Retinal pigment epithelial cell (primary cell): ENCODE results near the gene YY1.
A peak's percentile ranks its signal among the peaks of the same experiment; 100 is the strongest.

Experiments
- DNase-seq: peaks from one replicate; pipeline ENCODE4 v3.0.0-alpha.2; 2010; ENCODE audit warnings: low read depth
- H3K4me3 ChIP-seq: 2 replicates; pipeline ENCODE4 v1.5.1; 2011; ENCODE audit warnings: mild to moderate bottlenecking, low read length, control low read depth, moderate library complexity
- CTCF ChIP-seq: conservative IDR thresholded peaks from 2 replicates; pipeline ENCODE4 v1.5.1; 2011; ENCODE audit warnings: low read depth, low read length, control low read depth, inconsistent platforms

Gene YY1

GRCh38 chr14:100314724-100315123, 75.8 kb downstream of the YY1 start:
- TF ChIP-seq CTCF = no peak
- DNase-seq = no peak
- H3K4me3 ChIP-seq = no peak overlapping the region

GRCh38 chr14:100317389-100317788, 78.4 kb downstream of the YY1 start:
- H3K4me3 ChIP-seq = no peak overlapping the region
- no peak for DNase-seq
- TF ChIP-seq CTCF = no peak

GRCh38 chr14:100317912-100318808, 79.2 kb downstream of the YY1 start:
- no peak for DNase-seq
- TF ChIP-seq CTCF = peak; percentile 66
- no peak overlapping the region for H3K4me3 ChIP-seq

- DNase-seq = no peak
- TF ChIP-seq CTCF = no peak
- H3K4me3 ChIP-seq = no peak overlapping the region
Observed at GRCh38 chr14:100320157-100320856, 81.4 kb downstream of the YY1 start.

- H3K4me3 ChIP-seq = no peak overlapping the region
- no peak for TF ChIP-seq CTCF
- no peak for DNase-seq
Observed at GRCh38 chr14:100321473-100322137, 82.7 kb downstream of the YY1 start.

GRCh38 chr14:100322138-100322957, 83.4 kb downstream of the YY1 start:
- DNase-seq = no peak
- no peak overlapping the region for H3K4me3 ChIP-seq
- no peak for TF ChIP-seq CTCF
